CD4-positive, alpha-beta T cell treated with Interleukin-2 at 100 ng/mL for 4 hours (primary cell): ENCODE data around the gene RBL2.
"Not testable (repeated sequence)": the region's sequence is repeated elsewhere in the genome, so short reads cannot be mapped to it uniquely, and the experiment has no call there.

Experiments used
- DNase-seq: peaks from one replicate; pipeline ENCODE4 v3.0.0-alpha.2; 2020; ENCODE audit warnings: low spot score

Gene RBL2

DNA sequence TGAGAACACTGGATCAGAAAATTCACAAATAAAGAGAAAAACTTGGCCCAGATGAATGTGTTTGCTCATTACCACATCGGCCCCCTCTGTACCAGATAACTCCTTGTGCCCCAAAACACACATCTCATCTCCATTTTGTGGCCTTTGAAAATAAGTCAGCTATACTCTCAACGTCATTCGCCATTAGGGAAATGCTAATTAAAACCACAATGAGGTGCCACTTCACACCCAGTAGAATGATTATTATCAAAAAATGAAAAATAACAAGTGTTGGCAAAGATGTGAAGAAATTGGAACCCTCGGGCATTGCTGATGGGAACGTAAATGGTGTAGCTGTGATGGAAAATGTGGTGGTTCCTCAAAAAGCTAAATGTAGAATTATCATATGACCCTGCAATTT is 103.4 kb downstream of the RBL2 start:
- no peak for DNase-seq

DNA sequence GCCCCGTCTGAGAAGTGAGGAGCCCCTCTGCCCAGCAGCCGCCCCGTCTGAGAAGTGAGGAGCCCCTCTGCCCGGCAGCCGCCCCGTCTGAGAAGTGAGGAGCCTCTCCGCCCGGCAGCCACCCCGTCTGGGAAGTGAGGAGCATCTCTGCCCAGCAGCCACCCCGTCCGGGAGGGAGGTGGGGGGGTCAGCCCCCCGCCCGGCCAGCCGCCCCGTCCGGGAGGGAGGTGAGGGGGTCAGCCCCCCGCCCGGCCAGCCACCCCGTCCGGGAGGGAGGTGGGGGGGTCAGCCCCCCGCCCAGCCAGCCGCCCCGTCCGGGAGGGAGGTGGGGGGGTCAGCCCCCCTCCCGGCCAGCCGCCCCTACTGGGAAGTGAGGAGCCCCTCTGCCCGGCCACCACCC is 105.1 kb downstream of the RBL2 start:
- not testable (repeated sequence) for DNase-seq

DNA sequence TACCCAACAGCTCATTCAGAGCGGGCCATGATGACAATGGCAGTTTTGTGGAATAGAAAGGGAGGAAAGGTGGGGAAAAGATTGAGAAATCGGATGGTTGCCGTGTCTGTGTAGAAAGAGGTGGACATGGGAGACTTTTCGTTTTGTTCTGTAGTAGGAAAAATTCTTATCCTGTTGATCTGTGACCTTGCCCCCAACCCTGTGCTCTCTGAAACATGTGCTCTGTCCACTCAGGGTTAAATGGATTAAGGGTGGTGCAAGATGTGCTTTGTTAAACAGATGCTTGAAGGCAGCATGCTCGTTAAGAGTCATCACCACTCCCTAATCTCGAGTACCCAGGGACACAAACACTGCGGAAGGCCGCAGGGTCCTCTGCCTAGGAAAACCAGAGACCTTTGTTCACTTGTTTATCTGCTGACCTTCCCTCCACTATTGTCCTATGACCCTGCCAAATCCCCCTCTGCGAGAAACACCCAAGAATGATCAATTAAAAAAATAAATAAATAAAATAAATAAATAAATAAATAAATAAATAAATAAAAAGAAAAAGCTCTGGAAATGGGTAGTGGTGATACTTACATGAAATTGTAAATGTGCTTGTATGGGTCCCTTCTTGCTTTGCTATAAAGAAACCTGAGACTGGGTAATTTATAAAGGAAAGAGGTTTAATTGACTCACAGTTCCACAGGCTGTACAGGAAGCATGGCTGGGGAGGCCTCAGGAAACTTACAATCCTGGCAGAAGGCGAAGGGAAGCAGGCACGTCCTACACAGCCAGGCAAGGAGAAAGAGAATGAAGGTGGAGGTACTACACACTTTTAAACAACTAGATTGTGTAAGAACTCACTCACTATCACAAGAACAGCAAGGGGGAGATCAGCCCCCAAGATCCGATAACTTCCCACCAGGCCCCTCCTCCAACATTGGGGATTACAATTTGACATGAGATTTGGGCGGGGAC is 105.8 kb downstream of the RBL2 start:
- not testable (repeated sequence) for DNase-seq
